Measurements from ENCODE around the gene ESPNL.

The ESPNL gene

GRCh38 chr2:238079874-238080327 is 20.2 kb upstream of the ESPNL start:
- DNase-seq: no peak

- DNase-seq: no peak
These were observed 19.6 kb upstream of the ESPNL start for GRCh38 chr2:238080518-238080917.

- DNase-seq: peak in 3 of 58 donors; percentile 12 to 59 (median 26)
These were observed 19.0 kb upstream of the ESPNL start for GRCh38 chr2:238081150-238081549.

DNA sequence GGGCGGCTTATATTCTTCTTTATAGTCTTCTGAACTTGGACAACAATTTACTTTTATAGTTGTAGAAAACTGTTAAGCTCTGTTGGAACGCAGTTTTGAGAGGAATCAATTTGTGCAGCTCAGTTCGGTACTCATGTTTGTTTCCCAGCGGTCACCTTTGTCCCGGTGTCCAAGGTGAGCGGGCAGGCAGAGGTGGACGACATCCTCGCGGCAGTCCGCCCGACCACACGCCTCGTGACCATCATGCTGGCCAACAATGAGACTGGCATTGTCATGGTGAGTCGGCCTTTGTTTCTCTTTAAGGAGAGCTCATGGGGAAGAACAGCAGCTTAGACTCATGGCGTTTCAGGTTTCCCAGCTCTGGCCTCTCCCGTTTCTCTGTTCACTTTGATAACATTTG is 18.6 kb upstream of the ESPNL start:
- peak in 7 of 58 donors; percentile 9 to 29 (median 20) for DNase-seq

DNA sequence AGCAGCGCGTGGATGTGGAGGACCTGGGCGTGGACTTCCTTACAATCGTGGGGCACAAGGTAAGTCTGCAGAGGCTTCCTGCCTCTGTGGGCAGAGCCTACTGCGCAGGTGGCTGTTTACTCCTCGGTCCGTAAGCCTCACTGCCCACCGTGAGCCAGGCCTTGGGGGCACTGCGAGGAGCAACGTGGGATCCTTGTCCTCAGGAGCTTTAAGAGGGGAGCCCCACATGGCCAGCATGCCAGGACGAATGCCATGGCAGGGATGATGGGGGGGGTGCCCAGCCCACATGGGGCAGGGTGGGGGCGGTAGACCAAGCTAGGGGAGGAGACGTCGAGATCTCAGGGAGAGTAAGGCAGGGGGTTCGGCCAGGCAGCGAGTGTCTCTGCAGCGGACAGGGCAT is 18.0 kb upstream of the ESPNL start:
- no peak for DNase-seq

DNA sequence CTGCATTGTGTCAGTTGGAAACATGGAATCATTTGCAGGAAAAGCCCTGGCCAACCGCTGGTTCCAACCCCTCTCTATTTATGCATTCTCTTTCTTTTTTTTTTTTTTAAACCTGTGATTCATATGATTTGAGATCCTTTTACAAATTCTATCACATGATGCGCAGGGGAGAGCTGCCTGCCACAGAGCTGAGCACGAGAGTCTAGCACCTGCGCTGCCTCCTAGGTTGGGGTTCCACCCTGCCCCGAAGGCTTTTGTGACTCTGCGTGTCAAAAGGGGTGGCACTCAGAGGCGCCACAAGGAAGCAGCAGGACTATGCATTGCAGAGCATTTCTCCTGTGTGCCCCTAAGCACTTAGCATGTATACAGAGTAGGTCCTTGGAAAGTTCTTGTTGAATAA is 17.3 kb upstream of the ESPNL start:
- no peak for DNase-seq

GRCh38 chr2:238083919-238084318 is 16.2 kb upstream of the ESPNL start:
- DNase-seq: no peak

GRCh38 chr2:238084761-238085160 is 15.4 kb upstream of the ESPNL start:
- DNase-seq: no peak

DNA sequence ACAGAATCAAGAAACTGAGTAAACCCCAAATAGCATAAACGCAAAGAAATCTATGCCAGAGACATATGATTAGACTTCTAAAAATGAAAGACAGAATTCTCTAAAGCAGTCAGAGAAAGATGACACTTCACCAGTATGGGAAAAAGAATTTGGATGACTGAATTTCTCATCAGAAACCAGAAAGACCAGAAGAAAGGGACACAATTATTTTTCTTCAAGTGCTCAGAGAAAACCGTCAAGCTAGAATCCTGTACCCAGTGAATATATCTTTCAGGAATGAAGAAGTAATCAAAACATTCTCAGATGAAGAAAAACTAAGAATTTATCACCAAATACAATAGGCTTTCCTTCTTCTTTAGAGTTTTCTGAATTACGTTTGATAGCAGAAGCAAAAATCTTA is 14.2 kb upstream of the ESPNL start:
- DNase-seq: no peak

DNA sequence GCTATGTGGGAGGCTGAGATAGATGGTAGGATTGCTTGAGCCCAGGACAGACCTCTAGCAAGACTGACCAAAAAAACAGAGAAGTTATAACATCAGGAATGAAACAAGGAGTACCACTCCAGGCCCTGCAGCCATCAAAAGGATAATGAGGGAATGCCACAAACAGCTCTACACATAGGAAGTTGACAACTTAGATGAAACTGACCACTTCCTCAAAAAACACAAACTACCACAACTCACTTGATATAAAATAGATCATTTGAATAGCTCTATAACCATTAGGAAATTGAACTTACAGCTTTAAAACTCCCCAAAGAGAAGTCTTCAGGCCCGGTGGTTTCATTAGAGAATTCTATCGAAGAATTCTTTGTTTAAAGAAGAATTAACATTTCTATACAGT is 12.9 kb upstream of the ESPNL start:
- no peak for DNase-seq

DNA sequence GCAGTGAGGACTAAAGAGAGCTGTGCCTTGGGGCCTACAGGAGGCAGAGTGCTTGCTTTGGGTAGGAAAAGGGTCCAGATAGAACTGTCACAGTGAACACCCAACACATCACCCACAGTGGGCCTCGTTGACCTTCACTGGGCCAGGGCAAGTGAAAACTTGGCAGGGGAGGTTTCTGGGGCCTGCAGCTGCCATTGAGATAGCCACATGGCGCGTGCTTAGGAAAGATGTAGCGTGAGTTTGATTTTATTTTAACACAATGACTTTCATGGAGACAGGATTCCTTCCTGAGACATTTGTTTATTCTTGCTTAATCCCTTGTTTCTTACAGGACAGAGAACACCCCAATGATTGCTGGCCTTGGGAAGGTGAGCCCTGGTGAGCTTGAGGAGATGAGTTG is 9.3 kb upstream of the ESPNL start:
- no peak for DNase-seq

GRCh38 chr2:238091436-238092060 is 8.6 kb upstream of the ESPNL start:
- no peak for DNase-seq

GRCh38 chr2:238092486-238093035 is 7.6 kb upstream of the ESPNL start:
- no peak for DNase-seq

- DNase-seq: no peak
These were observed 6.7 kb upstream of the ESPNL start for GRCh38 chr2:238093181-238094140.

DNA sequence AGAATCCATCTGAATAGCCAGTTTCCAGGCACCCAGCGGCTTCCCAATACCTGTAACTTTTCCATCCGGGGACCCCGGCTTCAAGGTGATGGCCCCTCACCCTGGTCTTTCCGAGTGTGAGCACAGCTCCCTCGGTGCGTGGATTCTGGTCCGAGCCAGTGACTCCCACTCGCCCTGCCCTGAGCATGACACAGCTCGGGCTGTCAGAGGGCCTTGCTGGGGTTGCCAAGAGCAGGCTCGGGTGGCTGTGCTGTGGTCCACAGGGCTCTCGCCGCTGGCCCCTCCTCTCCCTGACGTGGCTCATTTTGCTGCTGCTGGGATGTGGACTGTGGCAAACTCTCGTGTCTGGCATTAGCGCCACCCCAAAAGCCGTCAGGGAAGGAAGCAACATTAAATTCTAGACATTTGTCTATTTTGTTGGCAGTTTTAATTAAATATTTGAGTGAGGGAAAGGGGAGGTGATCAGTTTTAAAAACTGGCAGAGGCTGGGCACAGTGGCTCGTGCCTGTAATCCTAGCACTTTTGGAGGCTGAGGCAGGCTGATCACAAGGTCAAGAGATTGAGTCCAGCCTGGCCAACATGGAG is 5.6 kb upstream of the ESPNL start:
- no peak for DNase-seq

GRCh38 chr2:238095143-238095542 is 5.0 kb upstream of the ESPNL start:
- DNase-seq: no peak

- DNase-seq: no peak
These were observed 3.7 kb upstream of the ESPNL start for GRCh38 chr2:238096311-238097011.

DNA sequence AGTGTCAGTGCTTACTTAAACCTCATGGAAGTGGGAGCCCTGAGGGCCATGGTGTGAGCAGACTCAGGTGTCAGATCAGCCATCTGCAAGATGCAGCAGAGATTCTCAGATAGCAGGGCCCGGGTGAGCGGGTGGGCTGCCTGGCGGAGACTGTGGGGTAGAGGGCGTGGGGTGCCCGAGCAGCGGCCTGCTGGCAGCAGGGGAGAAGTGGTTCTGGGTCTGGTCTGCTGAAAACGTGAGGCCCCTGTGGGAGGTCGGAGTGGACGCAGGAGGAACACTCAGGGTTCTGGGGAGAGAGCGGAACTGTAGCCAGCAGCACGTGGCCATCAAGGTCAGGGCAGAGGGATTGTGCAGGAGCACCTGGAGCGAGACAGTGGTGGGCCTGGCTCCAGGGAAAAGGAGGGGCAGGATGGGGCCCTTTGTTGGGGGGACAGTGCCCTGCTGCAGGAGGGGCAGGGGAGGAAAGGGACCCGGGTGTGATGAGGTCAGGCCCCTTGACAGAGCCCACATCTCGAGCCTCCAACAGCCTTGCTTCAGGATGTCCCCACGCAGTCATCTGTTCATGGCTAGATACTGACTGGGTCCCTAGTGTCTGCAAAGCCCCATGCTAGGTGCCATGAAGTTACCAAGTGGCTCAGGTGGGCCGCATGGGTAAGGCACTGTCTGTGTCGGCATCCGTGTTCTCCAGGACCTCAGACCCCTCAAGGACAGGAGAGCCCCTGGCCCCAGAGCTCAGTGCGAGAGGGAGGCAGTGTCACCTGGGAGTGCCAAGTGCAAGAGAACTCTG is 2.7 kb upstream of the ESPNL start:
- DNase-seq: no peak

- DNase-seq: peak in 1 of 58 donors; percentile 49
These were observed 1.9 kb upstream of the ESPNL start for GRCh38 chr2:238097988-238098871.

All from anterior cingulate cortex (tissue), 58 donors.